Nephron (organoid): Measurements from ENCODE around the gene FAM83D.
"Not testable (repeated sequence)": the region's sequence is repeated elsewhere in the genome, so short reads cannot be mapped to it uniquely, and the experiment has no call there.

Experiments used
- H3K27ac Mint-ChIP-seq, 3 experiments: 2 replicates each; pipeline ENCODE4 v1.8.0; 2020; ENCODE audit warnings: mixed read lengths in 3 of 3, mild to moderate bottlenecking in 2 of 3, moderate library complexity in 1 of 3
- H3K27me3 Mint-ChIP-seq: 2 replicates; pipeline ENCODE4 v1.8.0; 2021; ENCODE audit warnings: low read depth, mild to moderate bottlenecking, moderate library complexity, mixed read lengths
- H3K36me3 Mint-ChIP-seq: 2 replicates; pipeline ENCODE4 v1.8.0; 2020; ENCODE audit warnings: low read depth, mixed read lengths
- H3K4me1 Mint-ChIP-seq: 2 replicates; pipeline ENCODE4 v1.8.0; 2020; ENCODE audit warnings: mixed read lengths
- H3K4me3 Mint-ChIP-seq, 3 experiments: 2 replicates each; pipeline ENCODE4 v1.8.0; 2020; ENCODE audit warnings: mild to moderate bottlenecking in 3 of 3, mixed read lengths in 3 of 3, moderate library complexity in 2 of 3
- H3K9me3 Mint-ChIP-seq: 2 replicates; pipeline ENCODE4 v1.8.0; 2020; ENCODE audit warnings: mixed read lengths
- TF ChIP-seq, protein P1 (sequence below), 3 experiments: fragments of 200-600 bp; sonication (generic); IDR thresholded peaks; one replicate each; pipeline ENCODE4 v1.5.0; 2021; ENCODE audit warnings: antibody characterized with exemption in 3 of 3; ENCODE audit not compliant: unreplicated experiment in 3 of 3

FAM83D gene

DNA sequence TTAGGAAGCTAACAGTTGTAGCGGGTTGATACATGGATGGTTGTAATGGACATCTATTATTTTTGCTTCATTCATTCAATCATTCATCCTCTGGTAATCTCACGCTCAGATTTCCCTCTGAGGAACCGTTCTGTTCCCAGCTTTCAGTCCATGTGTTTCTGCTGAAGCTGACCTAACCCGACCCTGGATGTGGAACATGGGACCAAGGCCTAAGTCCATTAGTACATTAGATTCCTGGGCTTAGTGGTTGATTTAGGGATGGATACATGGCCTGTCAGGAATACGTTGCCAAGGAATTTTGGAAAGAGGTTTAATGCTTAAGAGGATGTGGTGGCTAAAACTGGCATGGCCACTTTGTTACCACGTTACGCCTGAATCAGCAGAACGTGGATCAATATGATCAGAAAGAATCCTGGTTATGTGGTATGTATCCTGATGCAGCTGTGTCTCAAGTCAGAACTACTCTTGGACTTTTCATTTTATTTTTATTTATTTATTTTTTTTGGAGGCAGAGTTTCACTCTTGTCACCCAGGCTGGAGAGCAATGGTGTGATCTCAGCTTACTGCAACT lies 31.8 kb downstream of the FAM83D start:
- H3K4me3 Mint-ChIP-seq = no peak overlapping the region
- peaks cover 9% of the 10 kb centered on the region for H3K36me3 Mint-ChIP-seq
- TF ChIP-seq, protein P1, sequence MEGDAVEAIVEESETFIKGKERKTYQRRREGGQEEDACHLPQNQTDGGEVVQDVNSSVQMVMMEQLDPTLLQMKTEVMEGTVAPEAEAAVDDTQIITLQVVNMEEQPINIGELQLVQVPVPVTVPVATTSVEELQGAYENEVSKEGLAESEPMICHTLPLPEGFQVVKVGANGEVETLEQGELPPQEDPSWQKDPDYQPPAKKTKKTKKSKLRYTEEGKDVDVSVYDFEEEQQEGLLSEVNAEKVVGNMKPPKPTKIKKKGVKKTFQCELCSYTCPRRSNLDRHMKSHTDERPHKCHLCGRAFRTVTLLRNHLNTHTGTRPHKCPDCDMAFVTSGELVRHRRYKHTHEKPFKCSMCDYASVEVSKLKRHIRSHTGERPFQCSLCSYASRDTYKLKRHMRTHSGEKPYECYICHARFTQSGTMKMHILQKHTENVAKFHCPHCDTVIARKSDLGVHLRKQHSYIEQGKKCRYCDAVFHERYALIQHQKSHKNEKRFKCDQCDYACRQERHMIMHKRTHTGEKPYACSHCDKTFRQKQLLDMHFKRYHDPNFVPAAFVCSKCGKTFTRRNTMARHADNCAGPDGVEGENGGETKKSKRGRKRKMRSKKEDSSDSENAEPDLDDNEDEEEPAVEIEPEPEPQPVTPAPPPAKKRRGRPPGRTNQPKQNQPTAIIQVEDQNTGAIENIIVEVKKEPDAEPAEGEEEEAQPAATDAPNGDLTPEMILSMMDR (IDR thresholded peaks at IDR 0.05; ENCODE audit: unreplicated experiment in 3 of 3) = no peak
- H3K27ac Mint-ChIP-seq = no peak overlapping the region
- no peaks in the 10 kb centered on the region for H3K27me3 Mint-ChIP-seq
- peaks cover 12% of the 10 kb centered on the region for H3K4me1 Mint-ChIP-seq
- H3K9me3 Mint-ChIP-seq = no peaks in the 10 kb centered on the region

DNA sequence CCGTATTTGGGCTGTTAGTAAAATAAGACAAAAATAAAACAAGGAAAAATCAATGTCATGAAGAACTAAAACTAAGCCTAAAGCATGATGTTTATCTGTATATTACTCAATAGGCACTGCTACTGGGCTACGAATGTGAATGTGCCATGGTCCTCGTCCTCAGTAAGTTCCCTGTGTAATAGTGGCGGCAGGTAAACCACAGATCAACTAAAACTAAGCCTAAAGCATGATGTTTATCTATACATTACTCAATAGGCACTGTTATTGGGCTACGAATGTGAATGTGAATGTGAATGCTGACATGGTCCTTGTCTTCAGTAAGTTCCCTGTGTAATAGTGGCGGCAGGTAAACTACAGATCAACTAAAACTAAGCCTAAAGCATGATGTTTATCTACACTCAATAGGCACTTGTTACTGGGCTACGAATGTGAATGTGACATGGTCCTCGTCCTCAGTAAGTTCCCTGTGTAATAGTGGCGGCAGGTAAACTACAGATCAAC lies 34.0 kb downstream of the FAM83D start:
- not testable (repeated sequence) for H3K36me3 Mint-ChIP-seq, H3K9me3 Mint-ChIP-seq, H3K27ac Mint-ChIP-seq, H3K27me3 Mint-ChIP-seq
- H3K4me3 Mint-ChIP-seq = peak overlapping the region; percentile 22 to 63 (median 28)
- H3K4me1 Mint-ChIP-seq = peaks cover 15% of the 10 kb centered on the region

DNA sequence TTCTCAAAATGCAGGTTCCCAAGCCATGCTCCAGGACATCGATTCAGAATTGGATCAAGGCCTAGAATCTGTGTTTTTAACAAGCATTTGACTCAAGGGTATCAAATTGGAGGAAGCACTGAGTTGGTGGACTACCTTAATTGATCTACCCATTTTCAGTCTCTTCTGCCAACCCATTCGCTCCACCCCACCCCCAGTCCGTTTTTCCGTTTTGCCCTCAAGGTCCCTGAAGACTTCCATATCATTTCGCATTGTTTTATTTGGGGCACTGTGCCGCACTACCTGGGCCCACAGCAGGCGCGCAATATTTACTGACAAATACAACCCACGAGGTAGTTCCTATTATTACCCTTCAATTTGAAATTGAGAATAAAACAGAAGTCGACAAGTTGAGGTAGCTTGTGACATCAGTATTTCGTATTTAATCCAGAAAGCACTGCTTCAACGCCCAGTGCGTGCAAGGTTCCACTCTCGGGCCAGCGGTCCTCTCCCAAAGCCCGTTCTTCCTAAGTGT lies 35.4 kb downstream of the FAM83D start:
- Mint-ChIP-seq H3K36me3 (peaks cover 5% of the 10 kb centered on the region), H3K27me3 (no peaks in the 10 kb centered on the region), H3K27ac (peak overlapping the region; percentile 91 to 95 (median 93)), H3K4me3 (peak overlapping the region; percentile 96 to 98 (median 96)), H3K9me3 (no peaks in the 10 kb centered on the region), H3K4me1 (peaks cover 15% of the 10 kb centered on the region)
- TF ChIP-seq, protein P1 (IDR thresholded peaks at IDR 0.05; ENCODE audit: unreplicated experiment in 3 of 3) = no peak

DNA sequence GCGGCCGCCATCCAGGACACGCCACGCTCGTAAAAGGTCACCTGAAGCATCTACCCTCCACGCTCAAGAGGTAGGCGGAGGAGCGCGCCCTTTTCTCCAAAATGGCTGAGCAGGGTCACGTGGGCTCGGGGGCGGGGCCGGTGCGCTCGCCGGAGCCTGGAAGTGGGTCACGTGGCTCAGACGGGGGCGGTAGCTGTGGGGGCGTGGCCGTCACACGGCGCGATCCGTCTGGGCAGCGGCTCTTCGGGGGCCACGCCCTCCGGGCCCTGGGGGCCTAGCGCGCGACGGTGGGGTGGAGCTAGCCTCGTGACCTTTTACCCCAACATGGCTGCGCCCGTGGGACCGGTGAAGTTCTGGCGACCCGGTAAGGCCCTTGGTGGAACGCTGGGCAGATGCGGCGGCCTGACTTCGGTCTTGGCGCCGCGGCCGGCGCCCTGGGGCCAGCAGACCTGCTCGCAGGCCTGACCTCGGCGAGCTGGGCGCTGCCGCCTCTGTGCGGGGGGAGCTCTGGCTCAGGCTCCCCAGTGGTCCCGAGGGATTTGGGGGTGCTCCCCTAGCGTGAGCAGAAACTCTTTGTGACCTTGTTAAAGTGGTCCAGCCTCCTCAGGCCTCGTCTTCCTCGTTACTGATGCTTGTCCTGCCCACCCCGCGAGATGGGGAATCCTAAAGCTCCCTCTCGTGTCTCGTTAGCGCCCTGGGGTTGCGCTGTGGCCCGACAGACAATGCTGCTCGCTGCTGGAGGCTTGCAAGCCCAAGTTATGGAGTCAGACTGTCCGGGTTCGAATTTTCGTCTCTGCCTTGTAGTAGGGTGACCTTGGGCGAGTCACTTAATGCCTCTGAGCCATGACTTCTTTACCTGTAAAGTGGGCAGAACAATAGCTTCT lies 36.1 kb downstream of the FAM83D start, which contains the start of gene DHX35:
DHX35 (plus strand) TSS at position 301 of the 884 bp plus-strand sequence; CDS start at position 325, 24 bp downstream.
- Mint-ChIP-seq H3K27ac (peak within 1 kb of the TSS; percentile 91 to 97 (median 96)), H3K27me3 (no peaks in the 10 kb centered on the region), H3K4me1 (peaks cover 15% of the 10 kb centered on the region), H3K4me3 (peak within 1 kb of the TSS; percentile 96 to 98 (median 96)), H3K9me3 (no peaks in the 10 kb centered on the region), H3K36me3 (peaks cover 5% of the 10 kb centered on the region)
- TF ChIP-seq, protein P1 (IDR thresholded peaks at IDR 0.05; ENCODE audit: unreplicated experiment in 3 of 3) = peak in 2 of 3 experiments; percentile 15 to 28

DNA sequence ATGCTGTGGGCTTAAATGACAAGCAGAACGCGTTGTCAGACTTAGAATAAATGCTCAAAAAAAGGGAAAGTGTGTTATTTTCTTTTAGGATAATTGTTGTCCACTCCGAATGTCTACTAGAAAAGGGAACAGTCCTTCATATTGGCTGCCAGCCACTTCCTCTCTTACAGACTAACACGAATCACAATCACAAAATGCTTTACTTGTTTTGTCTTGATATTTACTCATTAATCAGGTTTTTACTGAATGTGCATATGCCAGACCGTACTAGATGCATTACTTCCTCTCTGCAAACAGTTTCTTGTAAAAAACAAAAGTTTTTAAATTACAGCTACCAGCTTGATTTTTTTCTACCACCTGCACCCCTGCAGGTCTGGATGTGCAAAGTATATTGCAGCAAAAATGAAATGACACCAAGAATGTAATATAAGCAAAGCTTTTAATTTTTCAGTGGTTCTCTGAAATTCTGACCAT lies 36.7 kb downstream of the FAM83D start:
- H3K4me3 Mint-ChIP-seq = peak overlapping the region; percentile 96 to 98 (median 96)
- TF ChIP-seq, protein P1 (IDR thresholded peaks at IDR 0.05; ENCODE audit: unreplicated experiment in 3 of 3) = peak in 1 of 3 experiments; percentile 9
- H3K27me3 Mint-ChIP-seq = no peaks in the 10 kb centered on the region

DNA sequence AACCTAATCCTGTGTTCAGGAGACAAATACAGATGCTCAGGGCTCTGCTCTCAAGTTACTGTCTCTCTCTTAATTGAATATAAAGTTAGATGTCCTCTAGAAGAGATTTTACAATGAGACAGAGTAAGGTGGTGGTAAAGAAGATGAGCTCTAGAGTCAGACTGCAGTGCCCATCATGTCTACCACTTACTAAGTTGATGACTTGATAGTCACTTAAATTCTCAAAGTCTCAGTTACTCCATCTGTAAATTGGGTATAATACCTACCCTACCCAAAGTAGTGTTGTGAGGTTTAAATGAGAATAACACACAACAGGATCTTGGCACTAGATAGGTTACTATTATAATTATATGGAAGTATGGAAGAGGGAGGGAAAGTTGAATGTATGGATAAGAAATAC lies 37.5 kb downstream of the FAM83D start:
- Mint-ChIP-seq H3K27ac (no peak overlapping the region), H3K27me3 (no peaks in the 10 kb centered on the region), H3K9me3 (no peaks in the 10 kb centered on the region), H3K36me3 (peaks cover 5% of the 10 kb centered on the region), H3K4me3 (peak overlapping the region in 1 of 3 experiments; percentile 36), H3K4me1 (peaks cover 15% of the 10 kb centered on the region)
- TF ChIP-seq, protein P1 (IDR thresholded peaks at IDR 0.05; ENCODE audit: unreplicated experiment in 3 of 3) = no peak

More for the DNA sequence above, 36.7 kb downstream of the FAM83D start:
- H3K27ac Mint-ChIP-seq = peak overlapping the region; percentile 91 to 97 (median 96)
- peaks cover 15% of the 10 kb centered on the region for H3K4me1 Mint-ChIP-seq
- peaks cover 5% of the 10 kb centered on the region for H3K36me3 Mint-ChIP-seq
- H3K9me3 Mint-ChIP-seq = no peaks in the 10 kb centered on the region
